NCI-H526 (cell line): ENCODE results near the gene PRCC.
A peak's percentile ranks its signal among the peaks of the same experiment; 100 is the strongest.

ENCODE experiments used
- DNase-seq, 2 experiments: peaks; one replicate each; lab custom pipeline; 2025; lab: John Stamatoyannopoulos, UW

The PRCC gene

GRCh38 chr1:156767101-156767878, at the start of gene PRCC:
TSS of gene PRCC (plus strand) at chr1:156767535. CDS start at chr1:156767772, 237 bp downstream.
- DNase-seq: peak; percentile 100

GRCh38 chr1:156721131-156721530, 46.2 kb upstream of the PRCC start:
- no peak for DNase-seq

GRCh38 chr1:156721535-156721934, 45.8 kb upstream of the PRCC start:
- DNase-seq: no peak

GRCh38 chr1:156725683-156726280, 41.6 kb upstream of the PRCC start:
- peak; percentile 87 to 97 for DNase-seq

- peak; percentile 82 to 91 for DNase-seq
Observed at GRCh38 chr1:156726549-156727226, 40.6 kb upstream of the PRCC start.

GRCh38 chr1:156727492-156727891, 39.8 kb upstream of the PRCC start:
- DNase-seq: no peak

GRCh38 chr1:156727926-156728598, 39.3 kb upstream of the PRCC start, which contains the start of gene METTL25B:
TSS of gene METTL25B (plus strand) at chr1:156728469. CDS start at chr1:156729105, 636 bp downstream.
- peak; percentile 93 to 98 for DNase-seq

GRCh38 chr1:156728599-156729462, 38.5 kb upstream of the PRCC start, which contains the start of gene ISG20L2:
TSS of gene ISG20L2 (minus strand) at chr1:156728766. CDS start at chr1:156727652, 1,114 bp downstream.
- DNase-seq: peak; percentile 98 to 100

- DNase-seq: no peak
Observed at GRCh38 chr1:156733989-156734584, 33.2 kb upstream of the PRCC start.

- DNase-seq: no peak
Observed at GRCh38 chr1:156738407-156738806, 28.9 kb upstream of the PRCC start.

- no peak for DNase-seq
Observed at GRCh38 chr1:156738916-156739315, 28.4 kb upstream of the PRCC start.

- no peak for DNase-seq
Observed at GRCh38 chr1:156740237-156740740, 27.0 kb upstream of the PRCC start.

- DNase-seq: peak; percentile 100
Observed at GRCh38 chr1:156740741-156741480, 26.4 kb upstream of the PRCC start, which contains the start of gene MRPL24. TSS of gene MRPL24 (minus strand) at chr1:156741088. CDS start at chr1:156738704, 2,384 bp downstream.

GRCh38 chr1:156741481-156741983, 25.8 kb upstream of the PRCC start:
- DNase-seq: no peak

GRCh38 chr1:156742017-156742416, 25.3 kb upstream of the PRCC start:
- no peak for DNase-seq

- no peak for DNase-seq
Observed at GRCh38 chr1:156742801-156743200, 24.5 kb upstream of the PRCC start.

- DNase-seq: no peak
Observed at GRCh38 chr1:156743367-156744302, 23.7 kb upstream of the PRCC start.

GRCh38 chr1:156744344-156744743, 23.0 kb upstream of the PRCC start:
- no peak for DNase-seq
